NCI-H146 treated with DMSO at 0.1 percent for 48 hours (cell line): ENCODE results near the gene FZD7.

Experiments
- DNase-seq: peaks from one replicate; lab custom pipeline; 2025; ENCODE audit not compliant: unreplicated experiment; lab: John Stamatoyannopoulos, UW

The FZD7 gene

DNA sequence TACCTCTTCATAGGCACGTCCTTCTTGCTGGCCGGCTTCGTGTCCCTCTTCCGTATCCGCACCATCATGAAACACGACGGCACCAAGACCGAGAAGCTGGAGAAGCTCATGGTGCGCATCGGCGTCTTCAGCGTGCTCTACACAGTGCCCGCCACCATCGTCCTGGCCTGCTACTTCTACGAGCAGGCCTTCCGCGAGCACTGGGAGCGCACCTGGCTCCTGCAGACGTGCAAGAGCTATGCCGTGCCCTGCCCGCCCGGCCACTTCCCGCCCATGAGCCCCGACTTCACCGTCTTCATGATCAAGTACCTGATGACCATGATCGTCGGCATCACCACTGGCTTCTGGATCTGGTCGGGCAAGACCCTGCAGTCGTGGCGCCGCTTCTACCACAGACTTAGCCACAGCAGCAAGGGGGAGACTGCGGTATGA is 2.3 kb downstream of the FZD7 start:
- no peak for DNase-seq

DNA sequence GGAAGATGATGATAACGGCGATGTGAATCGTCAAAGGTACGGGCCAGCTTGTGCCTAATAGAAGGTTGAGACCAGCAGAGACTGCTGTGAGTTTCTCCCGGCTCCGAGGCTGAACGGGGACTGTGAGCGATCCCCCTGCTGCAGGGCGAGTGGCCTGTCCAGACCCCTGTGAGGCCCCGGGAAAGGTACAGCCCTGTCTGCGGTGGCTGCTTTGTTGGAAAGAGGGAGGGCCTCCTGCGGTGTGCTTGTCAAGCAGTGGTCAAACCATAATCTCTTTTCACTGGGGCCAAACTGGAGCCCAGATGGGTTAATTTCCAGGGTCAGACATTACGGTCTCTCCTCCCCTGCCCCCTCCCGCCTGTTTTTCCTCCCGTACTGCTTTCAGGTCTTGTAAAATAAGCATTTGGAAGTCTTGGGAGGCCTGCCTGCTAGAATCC is 3.0 kb downstream of the FZD7 start:
- no peak for DNase-seq

DNA sequence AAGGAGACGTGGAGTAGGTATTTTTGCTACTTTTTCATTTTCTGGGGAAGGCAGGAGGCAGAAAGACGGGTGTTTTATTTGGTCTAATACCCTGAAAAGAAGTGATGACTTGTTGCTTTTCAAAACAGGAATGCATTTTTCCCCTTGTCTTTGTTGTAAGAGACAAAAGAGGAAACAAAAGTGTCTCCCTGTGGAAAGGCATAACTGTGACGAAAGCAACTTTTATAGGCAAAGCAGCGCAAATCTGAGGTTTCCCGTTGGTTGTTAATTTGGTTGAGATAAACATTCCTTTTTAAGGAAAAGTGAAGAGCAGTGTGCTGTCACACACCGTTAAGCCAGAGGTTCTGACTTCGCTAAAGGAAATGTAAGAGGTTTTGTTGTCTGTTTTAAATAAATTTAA is 3.4 kb downstream of the FZD7 start:
- no peak for DNase-seq

DNA sequence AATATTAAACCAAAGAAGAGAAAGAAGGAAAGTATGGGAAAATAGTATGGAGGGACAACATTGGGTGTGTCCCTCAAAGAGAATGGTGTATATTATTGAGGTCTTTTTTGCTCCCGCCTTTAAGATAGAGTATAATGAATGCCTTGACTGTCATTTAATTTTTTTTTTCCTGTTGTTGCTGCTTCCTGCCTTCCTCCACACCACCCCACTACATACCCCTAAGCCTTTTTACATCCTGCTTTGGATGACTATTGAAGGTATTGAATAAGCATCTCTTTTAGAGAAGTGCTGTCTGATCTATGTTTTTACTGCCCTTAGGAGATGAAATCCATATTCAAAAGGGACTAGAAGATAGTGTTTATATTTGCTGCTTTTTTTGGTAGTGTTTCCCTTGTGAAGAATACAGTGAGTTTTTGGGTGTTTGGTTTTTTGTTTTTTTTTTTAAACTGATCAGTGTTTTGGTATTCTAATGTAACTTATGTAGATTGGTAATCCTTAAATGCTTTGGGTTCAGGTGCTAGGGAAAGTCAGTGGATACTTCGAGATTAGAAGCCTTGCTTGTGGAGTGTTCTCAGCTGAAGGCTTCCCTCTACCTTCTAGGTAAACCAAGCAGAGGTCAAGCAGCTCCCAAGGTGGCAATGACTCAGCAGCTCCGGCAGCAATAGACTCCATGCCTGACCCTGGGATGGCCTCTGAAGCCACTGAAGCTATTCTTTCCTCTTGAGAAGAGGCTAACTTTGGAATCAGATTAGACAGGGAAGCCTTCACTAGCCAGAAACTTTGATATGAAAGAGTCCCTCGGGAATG is 5.0 kb downstream of the FZD7 start:
- no peak for DNase-seq

DNA sequence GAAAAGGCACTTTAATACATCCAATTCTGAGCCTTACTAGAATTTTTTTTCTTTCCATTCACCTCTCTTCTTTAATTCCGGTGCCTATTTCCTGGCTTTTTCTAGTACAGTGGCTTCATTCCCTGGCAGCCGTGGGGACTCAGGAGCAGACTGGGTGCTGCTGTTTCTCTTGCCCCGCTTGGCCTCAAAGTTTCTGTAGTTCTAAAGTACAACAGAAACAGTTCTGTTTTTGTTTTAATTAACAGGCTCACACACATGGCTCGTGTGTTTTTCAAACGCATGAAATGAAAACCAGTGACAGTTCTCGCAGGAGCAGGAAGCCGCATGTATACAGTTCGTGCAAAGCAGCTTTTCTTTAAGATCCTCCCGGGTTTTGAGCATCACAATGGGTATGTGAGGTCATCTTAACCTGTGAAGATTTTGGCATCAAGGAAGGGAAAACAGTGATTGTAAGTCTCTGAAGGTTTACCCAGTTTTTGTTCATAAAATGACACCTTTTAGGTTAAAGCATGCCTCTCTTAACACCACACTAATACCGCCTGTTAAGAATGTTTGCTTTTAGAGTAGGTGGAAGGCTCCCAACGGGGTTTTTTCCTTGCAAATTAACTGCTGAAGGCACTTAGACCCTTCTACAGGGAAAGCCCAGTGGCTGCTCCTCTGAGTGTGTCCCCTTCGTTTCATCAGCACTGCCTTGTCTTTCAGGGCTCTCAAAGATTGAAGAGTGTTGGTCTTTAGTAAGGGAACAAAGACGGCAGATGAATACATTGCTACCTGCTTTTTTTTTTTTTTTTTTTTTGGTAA is 5.8 kb downstream of the FZD7 start:
- no peak for DNase-seq

DNA sequence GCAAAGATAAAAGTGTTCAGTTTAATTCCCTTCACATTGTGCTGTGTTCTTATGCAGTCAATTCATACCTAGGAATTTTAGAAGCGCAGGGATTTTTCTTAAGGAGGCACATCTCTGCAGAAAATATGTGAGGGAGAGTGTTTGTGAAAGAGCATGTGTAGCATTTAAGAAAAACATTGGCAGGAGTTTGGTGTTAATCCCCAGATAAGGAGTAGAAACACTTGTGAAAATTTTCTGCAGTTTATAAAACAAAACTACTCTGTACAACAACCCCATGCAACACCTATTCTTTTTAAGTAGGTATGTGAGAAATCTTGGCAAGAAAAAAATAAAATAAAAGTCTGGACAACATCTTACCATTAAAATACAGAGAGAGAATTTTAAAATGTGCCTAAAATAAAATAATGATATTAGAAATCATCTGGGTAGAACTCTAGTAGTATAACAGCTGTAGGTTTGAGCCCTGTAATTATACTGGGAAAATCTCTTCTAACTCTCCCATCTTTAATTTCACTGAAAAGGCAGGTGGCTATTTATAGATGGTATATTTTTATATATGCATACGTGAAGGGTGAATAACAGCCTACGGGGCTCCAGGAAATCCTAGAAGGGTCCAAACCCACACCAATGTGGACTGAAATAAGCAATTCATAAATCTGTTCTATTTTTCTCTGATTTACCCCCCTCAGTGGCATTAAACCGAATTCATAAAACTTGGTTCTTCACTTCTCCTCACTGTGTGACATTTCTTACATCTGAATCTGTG is 6.6 kb downstream of the FZD7 start:
- DNase-seq: no peak

DNA sequence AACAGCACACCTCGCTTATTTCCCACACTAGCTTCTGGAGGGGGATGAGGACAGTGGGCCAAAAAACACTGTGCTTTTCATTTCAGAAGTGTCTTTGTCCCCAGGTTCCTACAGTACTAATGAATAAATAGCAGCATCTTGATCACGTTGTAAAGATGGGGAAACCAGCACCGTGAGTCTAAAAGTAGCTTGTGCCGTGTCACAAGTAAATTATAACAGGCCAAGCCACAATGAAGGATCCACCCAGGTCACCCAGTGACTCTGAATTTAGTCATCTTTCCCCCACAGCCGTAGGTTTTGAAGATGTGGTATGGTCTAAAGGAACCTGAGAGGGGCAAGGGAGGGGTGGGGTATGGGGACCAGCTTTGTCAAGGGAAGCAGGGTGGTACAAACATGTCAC is 8.8 kb downstream of the FZD7 start:
- no peak for DNase-seq

DNA sequence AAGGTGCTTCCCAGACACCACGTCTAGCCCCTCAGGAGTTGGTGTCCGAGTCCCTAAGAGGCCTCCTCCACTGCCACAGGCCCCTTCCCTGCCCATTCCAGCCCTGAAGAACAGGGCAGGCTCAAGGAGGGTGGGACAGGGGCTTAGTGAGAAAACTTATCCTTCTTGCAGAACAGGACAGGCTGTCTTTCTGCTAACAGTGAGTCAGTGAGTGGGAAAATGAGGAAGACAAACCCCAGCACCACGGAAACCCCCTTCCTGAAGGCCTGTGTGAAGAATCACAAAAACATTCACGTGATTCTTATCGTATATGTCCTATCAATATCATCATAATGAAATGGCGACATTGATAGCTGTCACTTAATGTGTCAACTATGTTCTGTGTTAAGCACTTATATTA is 9.8 kb downstream of the FZD7 start:
- no peak for DNase-seq

DNA sequence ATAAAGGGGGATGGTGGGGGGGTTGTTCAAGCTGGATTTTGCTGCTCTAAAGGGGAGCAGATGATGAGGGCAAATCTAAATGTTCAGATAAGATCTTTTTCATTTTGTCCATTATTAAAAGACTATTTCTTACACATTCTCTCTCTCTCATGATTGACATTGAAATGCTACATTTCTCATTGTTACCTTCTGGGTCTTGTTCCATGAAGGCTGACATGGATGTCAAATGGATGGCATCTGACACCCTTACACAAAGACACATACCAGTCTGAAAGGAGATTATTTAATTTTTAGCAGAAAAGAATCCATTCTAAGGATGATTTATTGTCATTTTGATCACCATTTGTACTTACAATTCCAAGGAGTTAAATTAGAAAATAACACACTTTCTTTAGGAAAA is 11.1 kb downstream of the FZD7 start:
- DNase-seq: no peak

DNA sequence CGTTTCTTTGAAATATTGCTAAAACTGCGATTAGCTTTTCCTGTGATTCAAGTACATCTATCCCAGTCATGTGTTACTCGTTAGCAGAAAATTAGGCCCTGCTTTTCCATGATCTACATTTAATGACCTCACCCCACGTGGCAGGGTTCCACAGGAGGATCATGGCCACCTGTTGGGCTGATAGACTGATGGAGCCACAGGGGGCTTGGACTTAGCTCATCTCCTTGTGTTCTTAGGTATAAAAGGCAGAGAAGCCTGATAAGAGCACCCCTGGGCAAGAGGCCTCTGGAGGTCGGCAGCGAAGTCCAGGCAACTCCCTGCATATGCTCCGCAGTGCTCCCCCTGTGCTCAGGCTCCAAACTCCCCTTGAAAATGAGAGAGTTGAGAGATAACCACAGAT is 12.9 kb downstream of the FZD7 start:
- DNase-seq: no peak

DNA sequence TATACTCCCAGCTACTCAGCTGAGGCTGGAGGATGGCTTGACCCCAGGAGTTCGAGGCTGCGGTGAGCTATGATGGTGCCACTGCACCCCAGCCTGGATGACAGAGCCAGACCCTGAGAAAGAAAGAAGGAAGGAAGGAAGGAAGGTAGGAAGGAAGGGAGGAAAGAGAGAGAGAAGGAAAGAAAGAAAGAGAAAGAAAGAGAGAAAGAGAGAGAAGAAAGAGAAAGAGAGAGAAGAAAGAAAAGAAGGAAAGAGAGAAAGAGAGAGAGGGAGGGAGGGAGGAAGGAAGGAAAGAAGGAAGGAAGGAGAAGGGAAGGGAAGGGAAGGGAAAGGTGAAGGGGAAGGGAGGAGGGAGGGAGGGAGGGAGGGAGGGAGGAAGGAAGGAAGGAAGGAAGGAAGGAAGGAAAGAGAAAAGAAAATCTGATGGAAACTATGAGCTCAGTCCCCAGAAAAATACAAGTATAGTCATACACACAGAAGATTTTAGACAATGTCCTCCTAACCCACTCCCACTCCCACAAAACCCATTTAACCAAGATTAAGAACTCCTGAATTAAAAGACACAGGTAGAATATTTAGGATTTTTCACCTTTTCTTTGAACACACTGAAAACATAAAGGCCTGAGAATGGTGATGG is 15.6 kb downstream of the FZD7 start:
- DNase-seq: no peak

DNA sequence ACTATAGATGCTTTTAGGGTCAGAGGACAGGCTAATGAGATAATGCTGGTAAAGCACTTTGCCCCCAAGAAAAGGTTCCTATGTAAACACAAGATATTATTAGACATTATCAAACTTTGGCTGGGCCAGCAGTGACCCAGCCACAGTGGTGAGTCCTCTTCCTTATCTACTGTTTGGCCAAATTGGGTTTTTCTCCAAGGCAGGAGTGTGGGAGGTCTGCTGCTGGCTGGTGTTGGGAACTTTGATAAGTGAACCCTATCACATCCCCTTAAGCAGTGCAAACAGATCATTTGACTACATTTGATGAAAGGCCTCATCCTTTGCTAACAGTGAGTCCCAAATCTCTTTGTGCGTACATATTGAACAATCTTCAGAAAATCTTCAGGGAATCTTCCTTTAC is 16.2 kb downstream of the FZD7 start:
- DNase-seq: no peak

DNA sequence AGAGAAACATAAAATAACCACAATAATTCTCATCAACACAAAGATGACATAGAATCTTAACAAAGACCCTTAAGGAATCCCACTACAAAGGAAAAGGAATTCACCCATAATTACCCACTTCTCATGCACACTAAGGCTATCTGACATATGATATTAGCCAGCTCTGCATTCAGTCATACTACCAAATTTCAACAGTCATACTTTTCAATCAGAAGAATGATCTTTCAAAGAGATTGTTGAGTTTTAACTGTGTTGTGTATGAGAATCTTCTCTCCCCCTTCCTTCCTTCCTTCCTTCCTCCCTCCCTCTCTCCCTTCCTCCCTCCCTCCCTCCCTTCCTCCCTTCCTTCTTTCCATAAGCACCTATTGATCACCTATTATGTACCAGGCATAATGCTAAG is 17.0 kb downstream of the FZD7 start:
- no peak for DNase-seq

DNA sequence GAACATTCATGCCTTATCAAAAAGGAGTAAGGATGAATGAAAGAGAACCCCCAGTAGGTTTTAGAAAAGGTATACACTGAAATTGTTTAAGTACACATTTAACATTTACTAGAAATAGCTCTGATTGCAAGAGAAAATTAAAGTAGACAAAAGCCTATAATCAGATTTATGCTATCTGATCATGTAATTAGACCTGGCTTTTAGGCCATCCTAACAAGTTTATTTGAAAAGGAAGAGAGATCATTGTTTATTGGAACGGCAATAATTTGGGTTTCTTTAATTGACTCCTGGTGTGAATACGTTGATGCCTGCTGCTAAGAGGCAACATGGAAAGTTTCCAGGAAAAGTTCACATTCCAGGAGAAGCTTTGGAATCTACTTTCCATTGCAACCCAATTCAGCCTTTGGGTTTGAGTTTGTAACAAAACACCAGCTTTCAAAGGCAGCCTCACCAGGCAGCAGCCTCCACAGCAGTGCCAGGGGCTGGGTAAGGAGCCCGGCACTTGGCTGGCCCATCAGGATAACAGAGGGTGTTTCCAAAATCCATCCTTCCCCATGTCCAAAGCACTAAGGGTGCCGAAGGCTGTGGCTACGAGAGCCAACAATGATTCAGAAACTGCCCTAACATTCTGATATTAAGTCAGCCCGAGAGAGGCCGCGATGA is 18.0 kb downstream of the FZD7 start:
- DNase-seq: no peak

DNA sequence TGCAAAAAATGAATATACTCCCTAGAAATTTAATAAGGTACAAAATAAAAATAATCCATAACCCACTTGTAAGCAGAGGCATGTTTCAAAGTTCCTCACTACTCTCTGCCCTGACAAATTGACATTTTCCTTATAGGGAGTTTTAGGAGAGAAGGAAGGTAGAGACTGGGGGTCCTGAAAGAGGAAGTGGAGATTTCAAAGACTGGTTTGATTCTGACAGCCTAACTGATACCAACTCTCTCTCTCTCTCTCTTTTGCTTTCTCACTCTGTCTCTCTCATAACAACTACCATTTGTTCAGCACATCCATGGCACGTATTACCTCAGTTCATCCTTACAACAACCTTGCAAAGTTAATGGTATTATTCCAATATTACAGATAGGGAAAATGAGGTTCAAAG is 18.6 kb downstream of the FZD7 start:
- DNase-seq: no peak

DNA sequence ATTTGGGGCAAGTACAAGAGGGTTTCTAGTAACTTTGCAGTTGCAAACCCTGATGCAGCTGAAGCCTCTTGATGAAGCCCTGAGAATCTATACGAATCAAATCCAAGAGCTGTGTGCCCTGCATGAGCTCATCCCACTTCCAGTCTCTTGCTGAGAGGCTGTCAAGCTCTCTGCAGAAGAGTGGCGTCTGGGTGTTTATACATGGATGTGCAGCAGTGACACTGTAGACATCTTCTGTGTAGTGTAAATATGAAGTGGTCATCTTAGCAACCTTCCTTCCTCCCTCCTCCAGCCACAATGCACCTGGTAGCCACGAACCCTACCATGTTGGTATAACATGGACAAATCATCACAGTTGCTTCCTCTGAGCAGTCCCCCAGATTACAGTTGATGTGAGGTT is 21.0 kb downstream of the FZD7 start:
- no peak for DNase-seq

DNA sequence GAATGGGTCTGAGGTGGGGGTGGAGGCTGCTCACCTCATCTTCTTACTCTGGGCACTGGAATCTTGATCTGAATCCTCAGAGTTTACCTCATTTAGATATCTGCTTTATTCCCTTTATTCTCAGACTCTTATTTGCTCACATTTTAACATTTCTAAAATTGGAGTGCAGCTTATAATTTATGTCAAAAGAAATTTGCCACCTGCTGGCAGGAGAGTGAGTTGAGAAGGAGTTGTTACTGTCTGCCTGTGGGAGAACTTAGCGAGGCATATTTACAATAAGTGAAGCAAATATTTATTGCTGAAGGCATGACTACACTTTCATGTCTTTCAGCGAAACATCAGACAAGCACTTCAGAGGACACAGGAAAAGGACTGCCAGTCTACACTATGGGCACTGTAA is 23.0 kb downstream of the FZD7 start:
- DNase-seq: no peak

DNA sequence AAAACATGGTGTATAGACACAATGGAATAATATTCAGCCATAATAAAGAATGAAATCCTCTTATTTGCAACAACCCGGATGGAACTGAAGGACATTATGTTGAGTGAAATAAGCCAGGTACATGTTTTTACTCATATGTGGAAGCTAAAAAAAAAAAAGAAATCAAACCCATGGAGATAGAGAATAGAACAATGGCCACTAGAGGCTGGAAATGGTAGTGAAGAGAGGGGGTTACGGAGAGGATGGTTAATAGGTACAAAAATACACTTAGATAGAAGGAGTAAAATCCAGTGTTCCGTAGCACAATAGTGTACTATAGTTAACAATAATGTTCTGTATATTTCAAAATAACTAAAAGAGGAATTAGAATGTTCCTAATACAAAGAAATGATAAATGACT is 26.6 kb downstream of the FZD7 start:
- no peak for DNase-seq

DNA sequence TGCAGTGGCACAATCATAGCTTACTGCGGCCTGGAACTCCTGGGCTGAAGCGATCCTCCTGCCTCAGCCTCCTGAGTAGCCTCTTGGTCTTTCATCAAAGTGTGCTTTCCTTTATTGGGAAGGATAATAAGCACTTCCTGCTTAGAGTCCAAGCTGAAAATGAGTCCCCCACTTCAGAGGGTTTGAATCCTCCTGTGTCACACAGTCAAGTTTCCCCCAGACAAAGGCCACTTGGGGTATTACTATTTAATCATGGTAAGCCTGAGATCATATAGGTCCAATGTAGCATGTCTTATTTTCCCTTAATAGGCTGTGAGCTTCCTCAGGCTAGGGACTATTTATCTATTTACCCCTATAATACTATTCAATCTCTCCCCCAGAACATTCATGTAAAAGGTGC is 28.0 kb downstream of the FZD7 start:
- DNase-seq: no peak

DNA sequence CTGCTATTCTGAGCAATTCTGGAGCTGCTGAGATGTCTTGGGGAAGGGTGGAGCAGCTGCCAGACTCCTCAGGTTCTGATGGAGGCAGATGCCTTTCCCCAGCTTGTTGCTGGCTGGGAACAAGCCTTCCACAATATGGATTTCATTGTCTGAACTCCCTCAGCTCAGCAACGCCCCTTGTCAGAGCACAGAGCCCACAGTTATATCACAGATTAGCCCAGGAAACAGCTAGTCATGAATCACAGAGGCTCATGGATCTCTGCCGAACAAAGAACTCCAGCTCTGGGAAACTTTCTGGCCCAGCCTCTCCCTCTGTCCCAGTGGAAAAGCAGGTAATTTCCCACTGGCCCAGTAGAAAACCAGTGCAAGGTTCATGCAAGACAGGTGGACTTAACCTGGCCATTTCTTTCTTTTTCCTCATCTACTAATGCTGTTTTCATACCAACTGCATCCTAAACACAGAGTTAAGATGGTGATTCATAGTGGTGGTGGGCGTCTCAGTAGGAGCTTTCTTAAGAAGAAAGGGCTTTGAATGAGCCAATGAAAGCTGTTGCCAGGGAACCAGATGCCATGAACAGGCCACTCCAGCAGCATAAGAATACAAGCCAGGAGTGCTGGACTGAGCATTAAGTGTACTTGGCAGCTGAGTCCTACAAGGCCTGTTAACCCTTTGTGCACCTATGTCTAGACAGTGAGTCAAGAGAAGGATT is 30.7 kb downstream of the FZD7 start:
- DNase-seq: no peak
